HG02973 (cell line): ENCODE measurements around the gene CCDC88C.
"Not testable (repeated sequence)": the region's sequence is repeated elsewhere in the genome, so short reads cannot be mapped to it uniquely, and the experiment has no call there.

Experiments used
- ATAC-seq: cut with Tn5 transposase; IDR thresholded peaks from one replicate; pipeline ENCODE4 v1.9.1; 2021; ENCODE audit warnings: moderate library complexity; ENCODE audit not compliant: unreplicated experiment

The CCDC88C gene

DNA sequence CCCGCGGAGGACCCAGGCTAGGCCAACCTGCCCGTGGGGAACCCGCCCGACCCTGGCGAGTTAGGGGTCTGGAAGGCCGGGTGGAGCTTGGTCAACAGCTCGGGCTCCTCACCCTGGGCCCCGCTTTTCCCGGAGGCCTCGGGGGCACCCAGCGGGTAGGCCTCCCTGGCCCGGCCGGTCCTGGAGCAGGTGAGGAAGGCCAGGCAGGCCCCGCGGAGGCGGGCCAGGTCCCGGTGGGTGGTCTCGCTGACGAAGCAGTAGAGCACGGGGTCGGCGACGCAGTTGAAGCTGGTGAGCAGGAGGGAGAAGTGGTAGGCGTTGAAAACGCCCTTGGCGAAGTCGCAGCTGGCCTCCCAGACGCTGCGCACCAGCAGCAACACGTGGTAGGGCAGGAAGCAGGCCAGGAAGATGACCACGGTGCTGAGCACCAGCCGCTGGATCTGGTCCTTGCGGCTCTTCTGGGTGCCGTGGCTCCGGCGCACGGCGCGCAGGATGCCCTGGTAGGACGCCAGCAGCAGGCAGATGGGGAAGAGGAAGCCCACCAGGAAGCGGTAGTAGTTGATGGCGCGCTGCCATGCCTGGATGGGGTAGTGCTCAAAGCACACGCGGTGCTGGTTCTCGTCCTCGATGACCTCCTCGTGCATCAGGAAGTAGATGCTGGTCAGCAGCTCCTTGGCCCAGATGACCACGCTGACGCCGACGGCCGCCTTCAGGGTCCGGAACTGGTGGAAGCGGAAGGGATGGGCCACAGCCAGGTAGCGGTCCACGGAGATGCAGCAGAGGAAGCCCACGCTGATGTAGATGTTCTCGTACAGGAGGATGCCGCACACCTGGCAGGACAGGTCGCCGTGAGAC lies 183.5 kb downstream of the CCDC88C start:
- ATAC-seq = no peak

DNA sequence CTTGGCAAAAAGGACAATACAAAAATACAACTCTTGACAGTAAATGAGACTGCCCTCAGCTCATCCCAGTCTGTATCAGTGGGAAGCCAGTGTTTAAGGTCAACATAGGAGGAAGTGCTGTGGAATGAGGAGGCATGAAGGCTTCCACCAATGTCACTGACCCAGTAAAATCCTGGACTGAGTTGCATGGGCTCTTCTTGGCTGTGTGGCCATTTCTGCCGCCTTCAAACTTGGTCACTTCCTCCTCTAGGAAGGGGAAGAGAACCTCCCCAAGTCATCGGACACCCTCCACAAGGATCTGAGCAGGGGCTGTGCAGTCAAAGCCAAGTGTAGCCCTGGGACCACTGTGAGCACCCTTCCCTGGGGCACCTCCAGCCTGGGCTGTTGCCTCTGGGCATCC lies 185.0 kb downstream of the CCDC88C start:
- ATAC-seq = no peak

DNA sequence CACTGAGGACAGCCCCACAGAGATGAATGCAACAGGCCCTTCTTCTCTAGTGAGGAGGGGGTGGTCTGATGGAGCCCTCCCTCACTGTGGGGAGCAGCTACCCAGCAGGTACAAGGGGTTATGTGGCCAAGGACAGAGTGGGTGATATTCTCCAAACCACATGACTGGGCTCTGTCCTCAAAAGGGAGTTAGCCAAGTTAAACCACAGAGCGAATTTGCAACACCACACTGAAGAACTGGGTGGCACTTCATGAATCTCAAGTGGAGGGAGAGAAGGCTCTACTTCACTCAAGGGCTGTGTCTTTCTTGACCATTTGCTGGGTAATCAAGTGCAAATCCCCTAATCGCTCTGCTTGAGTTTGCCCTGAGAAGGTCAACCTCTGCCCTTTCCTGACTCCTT lies 185.6 kb downstream of the CCDC88C start:
- ATAC-seq = no peak

DNA sequence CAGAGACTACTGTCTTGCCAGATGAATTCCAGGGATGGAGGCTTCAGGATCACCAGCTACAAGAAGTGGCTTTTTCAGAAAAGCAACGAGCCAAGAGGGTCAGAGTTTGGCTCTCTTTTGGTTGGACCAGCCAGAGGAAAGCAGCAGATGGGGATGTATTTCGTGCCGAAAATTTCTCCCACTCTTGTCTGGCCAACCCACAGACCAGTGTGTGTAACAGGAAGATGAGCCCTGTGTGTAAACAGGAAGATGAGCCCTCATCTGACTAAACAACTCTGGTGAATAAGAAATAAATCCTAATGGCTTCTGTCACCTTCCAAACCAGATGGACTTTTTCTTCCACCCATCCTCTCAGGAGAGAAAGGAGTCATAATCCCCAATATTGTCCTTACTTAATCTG lies 186.2 kb downstream of the CCDC88C start:
- no peak for ATAC-seq

DNA sequence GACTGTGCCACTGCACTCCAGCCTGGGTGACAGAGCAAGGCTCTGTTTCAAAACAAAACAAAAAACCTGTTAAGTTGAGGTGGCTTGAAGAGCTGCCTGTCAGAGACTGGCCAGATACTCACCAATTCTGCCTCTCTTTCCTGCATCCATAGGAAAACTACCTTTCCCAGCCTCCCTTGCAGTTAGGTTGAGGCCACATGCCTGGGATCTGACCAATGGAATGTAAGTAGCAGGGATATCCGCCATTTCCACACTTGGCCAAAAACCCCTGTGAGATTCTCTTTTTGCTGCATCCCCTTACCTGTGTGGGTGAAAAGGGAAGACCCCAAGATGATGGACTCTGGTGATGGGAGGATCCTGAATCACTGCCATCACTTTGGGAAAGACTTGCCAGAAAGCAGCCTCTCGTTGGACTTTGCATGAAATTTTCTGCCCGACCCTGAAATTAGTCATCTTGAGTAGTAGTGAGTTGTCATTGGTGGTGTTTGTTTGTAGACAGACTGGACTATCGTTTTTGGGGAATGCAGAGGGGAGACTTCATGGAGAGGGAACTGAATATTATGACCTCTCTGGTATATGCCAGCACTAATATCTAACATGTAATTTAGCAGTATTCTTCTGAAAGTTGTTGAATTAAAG lies 187.1 kb downstream of the CCDC88C start:
- ATAC-seq = no peak

DNA sequence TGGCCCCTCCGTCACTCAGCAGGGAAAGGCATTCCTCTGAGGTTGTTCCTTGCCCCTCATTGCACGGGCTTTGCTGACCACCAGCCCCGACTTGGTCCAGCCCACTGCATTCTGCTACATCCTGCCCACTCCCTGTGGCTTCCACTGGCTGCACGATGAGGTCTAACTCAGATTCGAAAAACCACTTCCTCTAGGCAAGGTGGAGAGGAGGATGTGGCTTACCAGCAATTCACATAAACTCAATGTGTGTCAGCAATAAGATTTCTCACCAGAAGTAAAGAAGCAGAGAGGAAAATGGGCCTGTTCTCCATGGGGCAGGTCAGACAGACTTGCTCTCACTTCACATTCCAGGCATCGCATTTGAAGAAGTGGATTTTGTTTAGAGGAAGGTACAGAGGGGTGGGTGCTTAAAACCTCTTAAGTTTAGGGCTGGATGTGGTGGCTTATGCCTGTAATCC lies 187.8 kb downstream of the CCDC88C start:
- peak; percentile 76 for ATAC-seq

DNA sequence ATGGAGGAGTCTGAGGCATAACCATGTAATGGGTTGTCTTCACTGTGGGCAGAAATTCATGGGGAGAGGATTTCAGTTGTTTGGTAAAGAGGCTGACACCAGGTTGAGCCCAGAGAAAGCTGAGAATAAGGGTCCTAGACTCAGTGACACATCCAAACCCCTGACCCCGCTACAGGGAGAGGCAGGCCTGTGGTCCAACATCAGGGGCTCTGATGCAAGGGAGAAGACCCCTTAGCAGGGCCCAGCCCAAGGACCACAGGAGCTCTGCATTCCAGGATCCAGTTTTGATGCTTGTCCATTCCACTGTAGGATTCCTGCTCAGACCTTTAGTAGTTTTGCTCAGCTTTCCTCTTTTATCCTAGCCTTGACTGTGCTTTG lies 188.6 kb downstream of the CCDC88C start:
- ATAC-seq = no peak

DNA sequence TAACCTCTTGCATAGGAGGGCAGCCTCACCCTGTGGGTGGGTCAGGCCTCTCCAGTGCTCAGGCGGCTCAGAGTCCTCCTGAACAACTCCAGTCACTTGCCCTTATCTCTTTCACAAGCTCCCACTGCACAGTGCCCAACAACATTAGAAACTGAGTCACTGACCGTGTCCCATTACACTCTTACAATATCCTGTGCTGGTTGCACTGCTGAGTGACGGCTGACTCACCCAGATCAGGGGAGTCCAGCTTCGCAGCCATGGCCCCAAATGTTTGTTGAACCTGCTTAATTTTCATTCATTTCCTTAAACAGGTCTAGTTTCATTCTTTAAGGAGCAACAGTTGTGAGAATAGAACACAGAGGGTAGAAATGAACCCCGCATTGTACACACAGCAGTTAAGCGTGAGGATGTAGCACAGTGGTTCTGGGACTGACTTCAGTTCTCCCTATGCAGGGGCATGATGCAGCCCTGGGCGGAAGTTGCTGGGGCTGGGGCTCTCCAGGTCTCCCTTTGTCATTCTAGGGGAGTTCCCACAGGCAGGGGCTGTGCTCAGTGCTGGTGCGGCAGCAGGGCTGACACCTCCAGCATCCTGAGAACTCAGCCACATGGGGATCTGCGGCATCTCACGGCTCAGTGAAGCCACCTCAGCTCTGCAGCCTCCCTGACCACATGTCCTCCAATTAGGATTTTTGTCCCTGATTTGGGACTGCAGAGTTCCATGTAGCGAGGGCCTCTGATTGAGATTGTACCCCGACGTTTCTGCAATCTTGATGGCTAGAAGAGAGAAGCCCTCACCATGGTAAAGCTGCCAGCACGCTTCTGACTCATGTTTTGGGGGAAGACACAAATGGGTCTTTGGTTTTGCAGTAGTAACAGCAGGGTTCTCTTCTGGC lies 189.3 kb downstream of the CCDC88C start:
- peak; percentile 71 for ATAC-seq

DNA sequence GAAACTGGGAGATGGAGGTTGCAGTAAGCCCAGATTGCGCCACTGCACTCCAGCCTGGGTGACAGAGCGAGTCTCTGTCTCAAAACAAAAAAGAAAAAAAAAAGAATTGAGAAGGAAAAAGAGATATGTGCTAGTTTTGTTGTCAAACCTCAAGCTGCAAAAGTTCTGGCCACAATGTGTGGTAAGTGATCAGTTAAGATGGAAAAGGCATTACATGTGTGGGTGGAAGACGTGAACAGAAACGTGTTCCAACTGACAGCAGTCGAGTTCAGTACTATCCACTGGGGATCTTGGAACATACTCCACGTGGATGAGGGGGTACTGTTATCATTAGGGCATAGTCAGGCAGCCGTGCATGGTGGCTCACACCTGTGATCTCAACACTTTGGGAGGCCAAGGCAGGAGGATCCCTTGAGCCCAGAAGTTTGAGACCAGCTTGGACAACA lies 190.4 kb downstream of the CCDC88C start:
- ATAC-seq = no peak

DNA sequence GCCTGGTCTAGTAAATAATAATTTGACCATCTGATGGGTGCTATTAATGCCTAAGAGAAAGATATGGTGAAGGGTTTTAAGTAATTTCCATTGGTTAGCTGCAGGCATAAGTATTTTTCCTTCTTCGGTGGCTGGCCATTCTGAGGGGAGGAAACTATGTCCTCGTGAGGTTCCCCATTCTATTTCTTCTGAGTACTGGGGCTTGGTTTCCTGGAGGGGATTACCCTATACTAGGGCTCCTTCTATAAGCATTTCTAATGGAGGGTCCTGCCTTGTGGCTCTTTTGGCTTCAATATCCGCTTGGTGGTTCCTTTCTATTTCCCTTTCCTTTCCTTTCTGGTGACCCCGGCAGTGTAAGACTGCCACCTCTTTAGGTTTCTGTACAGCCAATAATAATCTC lies 191.3 kb downstream of the CCDC88C start:
- ATAC-seq = not testable (repeated sequence)

DNA sequence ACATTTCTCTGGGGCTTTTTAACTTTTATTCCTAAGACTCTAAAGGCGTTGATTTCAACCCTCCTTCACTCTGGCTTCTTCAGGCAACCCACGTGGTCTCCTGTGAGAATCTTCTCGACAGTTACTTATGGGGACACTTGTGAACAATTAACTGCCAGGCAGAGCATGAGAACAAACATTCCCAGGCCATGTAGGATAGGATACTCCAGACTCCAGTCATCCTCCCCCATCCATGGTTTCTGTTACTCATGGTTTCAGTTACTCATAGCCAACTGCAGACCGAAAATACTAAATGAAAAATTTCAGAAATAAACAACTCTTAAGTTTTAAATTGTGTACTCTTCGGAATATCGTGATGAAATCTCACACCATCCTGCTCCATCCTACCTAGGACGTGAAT lies 192.6 kb downstream of the CCDC88C start:
- no peak for ATAC-seq

DNA sequence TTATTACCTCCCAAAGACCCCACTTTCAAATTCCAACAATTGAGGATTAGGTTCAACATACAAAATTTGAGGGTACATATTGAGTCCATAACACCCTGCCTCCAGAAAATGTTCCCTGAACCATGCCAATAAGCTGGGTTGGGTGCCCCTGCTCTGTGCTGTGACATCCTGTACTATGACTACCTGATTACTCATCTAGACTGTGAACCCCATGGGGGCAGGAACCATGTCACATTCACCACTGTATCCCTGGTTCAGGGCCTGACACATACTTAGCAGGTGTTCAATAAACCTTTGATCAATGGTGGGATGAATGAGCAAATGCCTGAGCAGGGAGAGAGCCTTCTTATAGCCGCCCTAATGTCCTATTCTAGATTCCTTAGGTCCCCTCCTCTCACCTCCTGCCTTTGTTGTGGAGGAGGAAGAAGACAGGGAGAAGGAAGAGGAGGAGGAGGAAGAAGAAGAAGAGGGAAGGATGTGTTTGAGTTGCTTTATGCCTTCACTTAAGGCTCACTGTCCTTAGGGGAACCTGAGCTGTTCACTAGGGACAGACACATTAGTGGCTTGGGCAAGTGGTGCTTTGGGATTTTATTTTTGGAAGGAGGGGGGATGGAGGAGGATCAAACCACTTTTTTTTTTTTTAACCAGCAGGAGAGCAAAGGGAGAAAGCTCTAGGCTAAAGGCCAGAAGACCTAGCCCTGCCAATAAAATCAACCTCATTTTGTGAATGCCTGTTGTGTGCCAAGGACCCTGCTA lies 194.4 kb downstream of the CCDC88C start:
- ATAC-seq = no peak
